Prostate gland (tissue), 2 donors: ENCODE results near the gene PPP6C. TPM values are rescaled to one million over a fixed set of nuclear protein-coding genes. Genes with fewer than 3 reads are reported as not detected.
"Not testable (repeated sequence)": the region's sequence is repeated elsewhere in the genome, so short reads cannot be mapped to it uniquely, and the experiment has no call there.

Experiments used
- DNase-seq: peaks from one replicate; pipeline ENCODE4 v3.0.0-alpha.2; 2019; ENCODE audit warnings: low spot score
- H3K27ac ChIP-seq, 2 donors: fragments of 200-600 bp; sonication (generic); 2 replicates each; pipeline ENCODE4 v1.5.1; 2017 to 2019
- H3K27me3 ChIP-seq: fragments of 200-600 bp; sonication (generic); replicated peaks from 2 replicates; pipeline ENCODE4 v1.5.1; 2019; ENCODE audit not compliant: insufficient read depth
- H3K36me3 ChIP-seq, 2 donors: fragments of 200-600 bp; sonication (generic); 1 replicate in 1 of 2; 2 replicates in 1 of 2; pipeline versions ENCODE4 v1.5.1 to v1.8.1; 2017 to 2019
- H3K4me1 ChIP-seq: fragments of 200-600 bp; sonication (generic); replicated peaks from 2 replicates; pipeline ENCODE4 v1.5.1; 2019
- H3K4me3 ChIP-seq, 2 donors: fragments of 200-600 bp; sonication (generic); 2 replicates each; pipeline ENCODE4 v1.5.1; 2017 to 2019
- H3K9me3 ChIP-seq: fragments of 200-600 bp; sonication (generic); 2 replicates; pipeline ENCODE4 v1.5.1; 2017
- CTCF ChIP-seq, 4 experiments: fragments of 200-600 bp in 2 of 4; fragments of 450-650 bp in 2 of 4; sonication (generic) in 2 of 4; IDR thresholded peaks; 1 replicate in 3 of 4; 2 replicates in 1 of 4; pipeline ENCODE4 v1.5.1; 2016 to 2019; ENCODE audit warnings: antibody characterized with exemption in 4 of 4, mild to moderate bottlenecking in 2 of 4, moderate library complexity in 2 of 4
- POLR2A ChIP-seq: fragments of 450-650 bp; IDR thresholded peaks from one replicate; pipeline ENCODE4 v1.6.1; 2016; ENCODE audit warnings: antibody characterized with exemption, mild to moderate bottlenecking
- POLR2AphosphoS5 ChIP-seq: sonication (generic); formaldehyde crosslinking; IDR thresholded peaks from one replicate; pipeline ENCODE4 v1.6.1; 2017; ENCODE audit warnings: antibody characterized with exemption
- WGBS: methylation state at CpG from one replicate; pipeline ENCODE4 v1.1.5; 2018; 5-methylcytosine and 5-hydroxymethylcytosine counted together
- intact Hi-C: fragments of 100-400 bp; cut with DNase I; formaldehyde crosslinking; loops from one replicate; pipeline ENCODE4 v1.14.2; 2022
- total RNA-seq, 2 donors: library from RNA; depleted of rRNA; stranded (reverse); fragments of >200 nt; gene quantifications; one replicate each; pipeline ENCODE4 v1.1.0, GENCODE V29; 2016

The PPP6C gene
- total RNA-seq, 2 donors from 2014 or later = 28.8 to 34.1 TPM

- H3K27me3 ChIP-seq = no peaks in the 10 kb centered on the region
- no peak for TF ChIP-seq CTCF (IDR thresholded peaks at IDR 0.05)
- TF ChIP-seq POLR2A = no peak
- TF ChIP-seq POLR2AphosphoS5 = no peak
- H3K9me3 ChIP-seq = no peaks in the 10 kb centered on the region
- peaks cover 5 to 25% of the 10 kb centered on the region in 2 donors for H3K36me3 ChIP-seq
- 43% methylated on average over 5 of the region's 5 CpGs for WGBS
- H3K27ac ChIP-seq = no peak overlapping the region
- peaks cover 4% of the 10 kb centered on the region for H3K4me1 ChIP-seq
- H3K4me3 ChIP-seq = peak overlapping the region in 1 of 2 donors; percentile 19
- no peak for DNase-seq
- intact Hi-C loops = no loop called here
Observed at GRCh38 chr9:125235804-125236519, 46.4 kb upstream of the PPP6C start.

GRCh38 chr9:125234099-125234498 lies 44.5 kb upstream of the PPP6C start:
- H3K4me1 ChIP-seq, H3K4me3 ChIP-seq, H3K27ac ChIP-seq, intact Hi-C loops, H3K27me3 ChIP-seq, H3K9me3 ChIP-seq, DNase-seq: not testable (repeated sequence)
- peaks cover 5 to 25% of the 10 kb centered on the region in 2 donors for H3K36me3 ChIP-seq
- WGBS = 96% methylated on average over 8 of the region's 8 CpGs

GRCh38 chr9:125233678-125234077 lies 44.1 kb upstream of the PPP6C start:
- Histone ChIP-seq H3K27me3 (no peaks in the 10 kb centered on the region), H3K36me3 (peaks cover 1 to 23% of the 10 kb centered on the region in 2 donors), H3K4me1 (peaks cover 4% of the 10 kb centered on the region), H3K4me3 (no peak overlapping the region), H3K9me3 (no peaks in the 10 kb centered on the region), H3K27ac (no peak overlapping the region)
- TF ChIP-seq CTCF (IDR thresholded peaks at IDR 0.05) (no peak), POLR2A (no peak), POLR2AphosphoS5 (no peak)
- intact Hi-C loops = no loop called here
- 38% methylated on average over 3 of the region's 3 CpGs for WGBS
- no peak for DNase-seq

GRCh38 chr9:125227761-125228160 lies 38.2 kb upstream of the PPP6C start:
- Histone ChIP-seq H3K4me3 (no peak overlapping the region), H3K27me3 (no peaks in the 10 kb centered on the region), H3K9me3 (no peaks in the 10 kb centered on the region), H3K4me1 (no peaks in the 10 kb centered on the region), H3K36me3 (no peaks in the 10 kb centered on the region), H3K27ac (no peak overlapping the region)
- intact Hi-C loops = no loop called here
- WGBS = 94% methylated on average over 6 of the region's 6 CpGs
- TF ChIP-seq POLR2A (no peak), CTCF (IDR thresholded peaks at IDR 0.05) (no peak), POLR2AphosphoS5 (no peak)
- DNase-seq = no peak

- H3K9me3 ChIP-seq, intact Hi-C loops, H3K4me1 ChIP-seq, H3K36me3 ChIP-seq, H3K27me3 ChIP-seq, DNase-seq, H3K4me3 ChIP-seq, H3K27ac ChIP-seq: not testable (repeated sequence)
Observed at GRCh38 chr9:125224858-125225257, 35.3 kb upstream of the PPP6C start.

- Histone ChIP-seq H3K27me3 (no peaks in the 10 kb centered on the region), H3K4me3 (no peak overlapping the region), H3K9me3 (no peaks in the 10 kb centered on the region), H3K4me1 (no peaks in the 10 kb centered on the region), H3K36me3 (no peaks in the 10 kb centered on the region), H3K27ac (no peak overlapping the region)
- intact Hi-C loops = no loop called here
- 94% methylated on average over 3 of the region's 3 CpGs for WGBS
- TF ChIP-seq POLR2A (no peak), POLR2AphosphoS5 (no peak), CTCF (IDR thresholded peaks at IDR 0.05) (no peak)
- DNase-seq = no peak
Observed at GRCh38 chr9:125218621-125219020, 29.0 kb upstream of the PPP6C start.
